Measurements from ENCODE around the gene CLCN5. TPM values are rescaled to one million over a fixed set of nuclear protein-coding genes. Genes with fewer than 3 reads are reported as not detected.

Gene CLCN5
- total RNA-seq, 1 experiment from 2014 or later, result 23.6 TPM

GRCh38 chrX:50068893-50069292 is 146.5 kb downstream of the CLCN5 start:
- no peaks in the 10 kb centered on the region for H3K9me3 ChIP-seq (ENCODE audit: control insufficient read depth, insufficient read depth, low read depth, low read length)
- no peak for ATAC-seq
- CTCF ChIA-PET, result no interaction called here
- H3K4me1 ChIP-seq (ENCODE audit: control insufficient read depth, insufficient read depth, low read length), result no peaks in the 10 kb centered on the region
- no TSS peak for BruUV-seq (replicated peaks)
- H3K4me3 ChIP-seq (ENCODE audit: low read depth in 2 of 2, low read length in 2 of 2), result no peak overlapping the region
- in situ Hi-C loops (cut with HindIII; ENCODE audit: low pct_unique_long_range_greater_than_20kb, low sequenced_read_pairs), result no loop called here
- TF ChIP-seq REST (IDR thresholded peaks at IDR 0.05; ENCODE audit: insufficient read depth in 1 of 2, low read depth in 2 of 2, low read length in 1 of 2) (no peak), TCF7L2 (IDR thresholded peaks at IDR 0.05; ENCODE audit: low read depth, low read length) (no peak), CTCF (IDR thresholded peaks at IDR 0.05) (no peak), SIN3A (IDR thresholded peaks at IDR 0.05; ENCODE audit: borderline replicate concordance, insufficient read depth, low read depth, low read length) (no peak), POLR2AphosphoS5 (IDR thresholded peaks at IDR 0.05; ENCODE audit: low read depth, low read length) (no peak)
- H3K27me3 ChIP-seq (ENCODE audit: control insufficient read depth, insufficient read depth, low read length), result no peaks in the 10 kb centered on the region
- H3K27ac ChIP-seq (ENCODE audit: low read length), result no peak overlapping the region
- intact Hi-C loops (cut with micrococcal nuclease; ENCODE audit: unreplicated experiment), result loop anchor here (5.0 kb wide), 1 partner anchor 147 kb away; the partner anchor contains the start of gene CLCN5
- POLR2A ChIA-PET, result no interaction called here
- DNase-seq (ENCODE audit: low read depth, low spot score), result no peak
- no peaks in the 10 kb centered on the region; the same call in 1 of the 2 replicates for H3K36me3 ChIP-seq (ENCODE audit: control insufficient read depth, insufficient read depth, low read length)

GRCh38 chrX:50071494-50071893 is 149.1 kb downstream of the CLCN5 start:
- in situ Hi-C loops (cut with HindIII; ENCODE audit: low pct_unique_long_range_greater_than_20kb, low sequenced_read_pairs), result no loop called here
- no peak for ATAC-seq
- POLR2A ChIA-PET, result no interaction called here
- no TSS peak for BruUV-seq (replicated peaks)
- CTCF ChIA-PET, result no interaction called here
- H3K27ac ChIP-seq (ENCODE audit: low read length), result no peak overlapping the region
- intact Hi-C loops (cut with micrococcal nuclease; ENCODE audit: unreplicated experiment), result no loop called here
- no peaks in the 10 kb centered on the region for H3K27me3 ChIP-seq (ENCODE audit: control insufficient read depth, insufficient read depth, low read length)
- H3K36me3 ChIP-seq (ENCODE audit: control insufficient read depth, insufficient read depth, low read length), result no peaks in the 10 kb centered on the region; the same call in 1 of the 2 replicates
- no peak overlapping the region for H3K4me3 ChIP-seq (ENCODE audit: low read depth in 2 of 2, low read length in 2 of 2)
- DNase-seq (ENCODE audit: low read depth, low spot score), result no peak
- H3K9me3 ChIP-seq (ENCODE audit: control insufficient read depth, insufficient read depth, low read depth, low read length), result no peaks in the 10 kb centered on the region
- H3K4me1 ChIP-seq (ENCODE audit: control insufficient read depth, insufficient read depth, low read length), result no peaks in the 10 kb centered on the region
- TF ChIP-seq SIN3A (IDR thresholded peaks at IDR 0.05; ENCODE audit: borderline replicate concordance, insufficient read depth, low read depth, low read length) (no peak), POLR2AphosphoS5 (IDR thresholded peaks at IDR 0.05; ENCODE audit: low read depth, low read length) (no peak), REST (IDR thresholded peaks at IDR 0.05; ENCODE audit: insufficient read depth in 1 of 2, low read depth in 2 of 2, low read length in 1 of 2) (no peak), CTCF (IDR thresholded peaks at IDR 0.05) (no peak)
